Activated CD4-positive, alpha-beta memory T cell treated with anti-CD3 and anti-CD28 coated beads for 36 hours (primary cell): ENCODE results near the gene SDR42E1. TPM values are rescaled to one million over a fixed set of nuclear protein-coding genes. Genes with fewer than 3 reads are reported as not detected.
"Not testable (repeated sequence)": the region's sequence is repeated elsewhere in the genome, so short reads cannot be mapped to it uniquely, and the experiment has no call there.

Experiments used
- CTCF ChIA-PET: fragments of 350-600 bp; sonication (Branson Sonifier 250); formaldehyde crosslinking; loops from one replicate; lab custom pipeline; 2021; ENCODE audit warnings: antibody characterized with exemption, inconsistent platforms; lab: Charles Lee
- POLR2A ChIA-PET: fragments of 350-600 bp; sonication (Branson Sonifier 250); formaldehyde crosslinking; loops from one replicate; lab custom pipeline; 2021; ENCODE audit warnings: antibody characterized with exemption; lab: Charles Lee
- DNase-seq: peaks from one replicate; pipeline ENCODE4 v3.0.0-alpha.2; 2020
- H3K27ac Mint-ChIP-seq: one replicate; pipeline ENCODE4 v1.8.0; 2021; ENCODE audit warnings: mixed read lengths
- H3K27me3 Mint-ChIP-seq: one replicate; pipeline ENCODE4 v1.8.0; 2021; ENCODE audit warnings: mixed read lengths
- H3K36me3 Mint-ChIP-seq: one replicate; pipeline ENCODE4 v1.8.0; 2021; ENCODE audit warnings: mixed read lengths
- H3K4me1 Mint-ChIP-seq: one replicate; pipeline ENCODE4 v1.8.0; 2021; ENCODE audit warnings: low read depth, mixed read lengths
- H3K4me3 Mint-ChIP-seq: one replicate; pipeline ENCODE4 v1.8.0; 2021; ENCODE audit warnings: mild to moderate bottlenecking, mixed read lengths
- H3K9me3 Mint-ChIP-seq: one replicate; pipeline ENCODE4 v1.8.0; 2021; ENCODE audit warnings: mixed read lengths
- intact Hi-C: fragments of 100-400 bp; cut with micrococcal nuclease; formaldehyde crosslinking; loops from one replicate; pipeline ENCODE4 v1.15.1; 2023
- total RNA-seq, 2 experiments: library from RNA; stranded (reverse); gene quantifications; one replicate each; pipeline ENCODE4 v1.2.3, GENCODE V29; 2021

The SDR42E1 gene
- total RNA-seq, 2 experiments from 2014 or later: 4.1 to 4.9 TPM

DNA sequence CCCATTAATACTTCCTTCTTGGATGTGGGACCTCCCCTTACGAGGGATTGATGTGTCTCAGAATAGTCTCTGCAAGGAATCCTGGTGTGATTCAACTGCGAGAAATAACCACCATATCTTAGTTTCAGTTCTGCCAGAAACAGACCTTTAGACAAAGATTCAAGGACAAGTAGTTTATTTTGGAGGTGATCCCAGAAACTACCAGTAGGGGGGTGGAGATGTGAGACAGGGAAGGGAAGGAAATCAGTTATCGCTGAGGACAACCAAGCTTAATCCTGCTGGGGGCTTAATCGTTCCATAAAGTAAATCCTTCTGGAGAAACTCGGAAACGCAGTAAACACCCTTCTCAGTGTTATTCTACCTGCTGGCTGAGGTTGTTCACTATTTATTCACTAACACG is 5.0 kb upstream of the SDR42E1 start:
- ChIA-PET POLR2A (no interaction called here), CTCF (no interaction called here)
- no peak for DNase-seq
- Mint-ChIP-seq H3K4me3 (no peak overlapping the region), H3K9me3 (peaks cover 4% of the 10 kb centered on the region), H3K27ac (no peak overlapping the region), H3K27me3 (peaks cover 21% of the 10 kb centered on the region), H3K36me3 (peaks cover 4% of the 10 kb centered on the region), H3K4me1 (peaks cover 5% of the 10 kb centered on the region)
- intact Hi-C loops: loop anchor here (10.0 kb wide), 1 partner anchor 121 kb away; no protein-coding TSS in a partner anchor

- H3K27ac Mint-ChIP-seq: no peak overlapping the region
- peaks cover 10% of the 10 kb centered on the region for H3K27me3 Mint-ChIP-seq
- peaks cover 28% of the 10 kb centered on the region for H3K9me3 Mint-ChIP-seq
- H3K4me3 Mint-ChIP-seq: no peak overlapping the region
- H3K36me3 Mint-ChIP-seq: peaks cover 28% of the 10 kb centered on the region
- DNase-seq: no peak
- H3K4me1 Mint-ChIP-seq: peaks cover 19% of the 10 kb centered on the region
- CTCF ChIA-PET: interaction anchor here (0.9 to 1.8 kb wide), 2 partner anchors 48 to 217 kb away, joined by 3 to 4 read pairs; no protein-coding TSS in a partner anchor
- POLR2A ChIA-PET: no interaction called here
- intact Hi-C loops: loop anchor here (10.0 kb wide), 1 partner anchor 118 kb away; no protein-coding TSS in a partner anchor
Measured at GRCh38 chr16:82013139-82013538, 1.9 kb upstream of the SDR42E1 start.

DNA sequence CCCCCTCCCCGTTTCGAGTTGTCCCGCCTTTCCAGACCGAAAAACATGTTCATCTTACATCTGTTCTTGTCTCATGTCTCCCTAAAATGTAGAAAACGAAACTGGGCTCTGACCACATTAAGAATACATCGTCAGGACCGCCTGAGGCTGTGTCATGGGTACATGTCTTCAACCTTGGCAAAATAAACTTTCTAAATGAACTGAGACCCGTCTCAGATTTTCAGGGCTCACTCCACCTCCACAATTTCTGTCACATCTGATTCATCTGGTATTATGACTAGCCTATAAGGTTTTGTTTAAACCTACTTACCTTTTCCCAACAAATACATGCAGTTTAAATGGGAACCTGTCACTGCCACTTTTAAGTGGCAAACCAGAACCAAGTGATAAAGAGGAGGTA is 621 bp downstream of the SDR42E1 start:
- Mint-ChIP-seq H3K4me3 (peak overlapping the region; percentile 79), H3K27ac (peak overlapping the region; percentile 84), H3K27me3 (peaks cover 5% of the 10 kb centered on the region), H3K36me3 (peaks cover 32% of the 10 kb centered on the region), H3K4me1 (peaks cover 19% of the 10 kb centered on the region), H3K9me3 (peaks cover 30% of the 10 kb centered on the region)
- POLR2A ChIA-PET: no interaction called here
- CTCF ChIA-PET: no interaction called here
- DNase-seq: peak; percentile 25
- intact Hi-C loops: loop anchor here (2.0 to 10.0 kb wide), 2 partner anchors 116 to 160 kb away; partner anchors contain the start of gene MPHOSPH6

GRCh38 chr16:82009789-82010188 is 1.5 kb downstream of the SDR42E1 start:
- POLR2A ChIA-PET, H3K27ac Mint-ChIP-seq, H3K4me3 Mint-ChIP-seq, CTCF ChIA-PET, H3K27me3 Mint-ChIP-seq: not testable (repeated sequence)
- intact Hi-C loops: loop anchor here (2.0 to 10.0 kb wide), 2 partner anchors 115 to 161 kb away; partner anchors contain the start of gene MPHOSPH6
- Mint-ChIP-seq H3K36me3 (peaks cover 32% of the 10 kb centered on the region), H3K9me3 (peaks cover 26% of the 10 kb centered on the region), H3K4me1 (peaks cover 19% of the 10 kb centered on the region)
- DNase-seq: peak; percentile 22

DNA sequence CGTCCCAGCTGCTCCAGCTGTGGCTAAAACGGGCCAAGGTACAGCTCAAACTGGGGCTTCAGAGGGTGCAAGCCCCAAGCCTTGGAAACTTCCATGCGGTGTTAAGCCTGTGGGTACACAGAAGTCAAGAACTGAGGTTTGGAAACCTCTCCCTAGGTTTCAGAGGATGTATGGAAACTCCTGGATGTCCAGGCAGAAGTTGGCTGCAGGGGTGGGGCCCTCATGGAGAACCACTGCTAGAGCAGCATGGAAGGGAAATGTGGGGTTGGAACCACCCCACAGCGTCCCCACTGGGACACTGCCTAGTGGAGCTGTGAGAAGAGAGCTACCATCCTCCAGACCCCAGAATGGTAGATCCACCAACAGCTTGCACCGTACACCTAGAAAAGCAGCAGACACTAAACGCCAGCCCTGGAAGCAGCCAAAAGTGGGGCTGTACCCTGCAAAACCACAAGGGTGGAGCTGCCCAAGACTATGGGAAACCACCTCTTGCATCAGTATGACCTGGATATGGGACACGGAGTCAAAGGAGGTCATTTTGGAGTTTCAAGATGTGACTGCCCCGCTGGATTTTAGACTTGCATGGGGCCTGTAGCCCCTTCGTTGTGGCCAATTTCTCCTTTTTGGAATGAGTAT is 2.2 kb downstream of the SDR42E1 start:
- peaks cover 19% of the 10 kb centered on the region for H3K4me1 Mint-ChIP-seq
- intact Hi-C loops: no loop called here
- peaks cover 33% of the 10 kb centered on the region for H3K36me3 Mint-ChIP-seq
- no peak overlapping the region for H3K4me3 Mint-ChIP-seq
- peaks cover 26% of the 10 kb centered on the region for H3K9me3 Mint-ChIP-seq
- H3K27ac Mint-ChIP-seq: no peak overlapping the region
- ChIA-PET CTCF (no interaction called here), POLR2A (no interaction called here)
- H3K27me3 Mint-ChIP-seq: no peaks in the 10 kb centered on the region
- no peak for DNase-seq

DNA sequence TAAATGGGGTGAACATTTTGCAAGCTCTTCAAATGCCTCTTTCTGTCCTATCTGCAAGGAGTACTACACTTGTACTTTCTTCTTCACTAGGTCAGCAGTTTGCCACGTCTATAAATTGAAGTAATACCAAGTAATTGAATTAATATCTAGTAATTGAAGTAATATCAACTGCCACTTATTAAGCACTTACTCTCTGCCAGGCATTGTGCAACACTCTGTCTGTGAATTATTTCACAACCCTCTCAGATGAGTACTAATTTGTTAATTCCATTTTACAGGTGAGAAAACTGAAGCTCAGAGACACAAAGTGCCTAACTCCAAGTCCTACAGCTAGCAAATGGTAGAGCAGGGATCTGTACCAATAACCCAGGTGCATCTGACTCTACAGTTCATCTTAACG is 4.1 kb downstream of the SDR42E1 start:
- peaks cover 26% of the 10 kb centered on the region for H3K9me3 Mint-ChIP-seq
- H3K27me3 Mint-ChIP-seq: no peaks in the 10 kb centered on the region
- no peak overlapping the region for H3K27ac Mint-ChIP-seq
- peaks cover 19% of the 10 kb centered on the region for H3K4me1 Mint-ChIP-seq
- intact Hi-C loops: no loop called here
- no peak overlapping the region for H3K4me3 Mint-ChIP-seq
- peaks cover 37% of the 10 kb centered on the region for H3K36me3 Mint-ChIP-seq
- ChIA-PET POLR2A (no interaction called here), CTCF (no interaction called here)
- DNase-seq: no peak

DNA sequence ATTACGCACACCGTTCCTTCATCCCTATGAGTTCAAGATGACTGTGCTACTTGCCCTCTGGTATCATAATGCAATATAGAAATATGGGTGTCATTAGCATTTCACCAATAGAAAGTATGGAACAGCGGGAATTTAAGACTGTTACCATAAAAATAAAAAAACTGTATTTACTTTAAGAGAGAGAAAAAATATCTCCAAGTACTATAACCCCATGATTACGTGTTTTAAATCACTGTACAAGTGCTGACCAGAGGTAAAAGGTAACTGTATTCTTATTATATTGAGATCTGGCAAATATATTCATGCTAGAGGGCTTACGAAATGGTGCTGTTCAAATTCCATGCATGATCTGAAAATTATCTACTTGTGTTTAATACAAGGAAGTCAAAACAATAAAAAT is 5.2 kb downstream of the SDR42E1 start:
- Mint-ChIP-seq H3K27ac (no peak overlapping the region), H3K4me1 (peaks cover 14% of the 10 kb centered on the region), H3K27me3 (no peaks in the 10 kb centered on the region), H3K9me3 (peaks cover 26% of the 10 kb centered on the region), H3K4me3 (no peak overlapping the region), H3K36me3 (peaks cover 37% of the 10 kb centered on the region)
- CTCF ChIA-PET: no interaction called here
- intact Hi-C loops: no loop called here
- DNase-seq: no peak
- POLR2A ChIA-PET: no interaction called here

DNA sequence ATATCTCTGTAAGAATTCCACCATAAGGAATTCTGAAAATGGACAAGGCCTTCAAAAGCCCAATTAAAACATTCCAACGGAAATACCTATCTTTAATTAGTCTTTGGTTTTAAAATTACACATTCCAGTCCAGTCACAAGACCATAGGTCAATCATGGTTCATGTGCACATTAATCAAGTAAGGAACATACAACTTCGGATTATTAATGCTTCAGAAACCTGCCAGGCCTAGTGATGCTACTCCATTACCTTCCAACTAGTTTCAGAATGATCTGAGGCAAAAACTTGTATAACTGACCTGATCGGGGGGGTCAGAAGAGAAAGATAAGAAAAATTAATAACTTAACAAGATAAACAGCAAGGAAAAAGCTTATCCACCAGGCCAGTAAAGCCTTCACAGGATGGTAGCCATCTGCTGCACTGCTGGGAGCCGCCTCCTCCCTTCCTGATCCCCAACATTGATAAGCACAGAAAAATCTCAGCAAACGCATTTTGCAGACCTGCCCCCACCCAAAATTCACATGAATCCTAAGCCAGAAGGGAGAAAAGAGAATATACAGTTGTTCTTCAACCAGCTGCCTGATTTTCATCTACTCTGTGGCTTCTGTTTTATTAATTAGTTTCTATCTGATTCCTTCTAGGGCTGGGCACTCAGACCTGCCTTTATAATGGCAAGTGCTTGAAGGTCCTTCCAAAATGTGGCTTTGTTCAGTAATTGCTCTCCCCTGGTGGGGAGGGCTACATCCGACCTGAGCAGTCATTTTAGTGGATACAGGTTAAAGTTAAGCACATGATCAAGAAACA is 6.0 kb downstream of the SDR42E1 start:
- Mint-ChIP-seq H3K9me3 (peaks cover 21% of the 10 kb centered on the region), H3K36me3 (peaks cover 32% of the 10 kb centered on the region), H3K27me3 (no peaks in the 10 kb centered on the region), H3K4me3 (no peak overlapping the region), H3K27ac (no peak overlapping the region), H3K4me1 (peaks cover 7% of the 10 kb centered on the region)
- intact Hi-C loops: no loop called here
- POLR2A ChIA-PET: interaction anchor here (0.6 kb wide), 1 partner anchor 68 kb away, joined by 3 read pairs; no protein-coding TSS in a partner anchor
- no peak for DNase-seq
- CTCF ChIA-PET: no interaction called here

GRCh38 chr16:82004601-82005000 is 6.7 kb downstream of the SDR42E1 start:
- Mint-ChIP-seq H3K4me1 (peaks cover under 1% of the 10 kb centered on the region), H3K27me3 (no peaks in the 10 kb centered on the region), H3K36me3 (peaks cover 26% of the 10 kb centered on the region), H3K27ac (no peak overlapping the region), H3K9me3 (peaks cover 16% of the 10 kb centered on the region), H3K4me3 (no peak overlapping the region)
- POLR2A ChIA-PET: interaction anchor here (0.6 kb wide), 1 partner anchor 68 kb away, joined by 3 read pairs; no protein-coding TSS in a partner anchor
- CTCF ChIA-PET: no interaction called here
- DNase-seq: no peak
- intact Hi-C loops: no loop called here

DNA sequence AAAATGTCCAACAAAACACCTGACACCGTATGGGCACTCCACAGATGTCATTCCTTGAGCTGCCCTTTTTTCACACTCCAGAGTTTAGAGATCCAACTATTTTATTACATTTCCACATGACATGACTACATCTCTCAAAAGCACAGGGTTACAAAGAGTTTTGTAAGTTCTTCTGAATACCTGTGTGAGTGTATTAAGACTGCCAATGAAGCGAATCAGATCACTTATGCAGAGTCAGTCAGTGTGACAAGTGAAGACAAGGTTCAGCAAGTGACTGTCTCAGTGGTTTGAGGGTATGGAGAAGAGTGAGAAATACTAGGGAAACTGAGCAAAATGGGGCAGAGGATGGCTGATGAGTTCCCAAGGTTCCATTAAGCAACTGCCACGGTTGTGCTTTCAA is 8.4 kb downstream of the SDR42E1 start:
- Mint-ChIP-seq H3K36me3 (peaks cover 17% of the 10 kb centered on the region), H3K27me3 (no peaks in the 10 kb centered on the region)
- CTCF ChIA-PET: interaction anchor here (0.6 kb wide), 1 partner anchor 408 kb away, joined by 3 read pairs; no protein-coding TSS in a partner anchor

DNA sequence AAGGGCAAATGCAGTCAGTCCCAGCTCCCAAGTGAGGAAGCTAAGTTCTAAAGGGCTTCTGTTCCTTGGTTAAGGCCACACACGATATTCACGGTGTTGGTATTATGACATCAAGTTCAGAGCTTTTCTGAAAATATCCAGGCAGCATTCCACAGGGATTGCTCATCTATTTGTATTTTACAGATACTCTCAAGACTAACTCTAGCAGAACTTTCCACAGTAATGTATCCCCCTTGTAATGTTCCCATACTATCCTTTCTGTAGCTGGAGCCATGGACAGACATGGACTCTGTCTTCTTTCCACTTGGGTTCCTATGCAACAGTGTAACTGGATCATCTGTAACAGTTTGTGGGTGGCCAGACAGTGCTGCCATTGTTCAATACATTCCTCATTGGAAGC is 13.5 kb downstream of the SDR42E1 start:
- ChIA-PET CTCF (interaction anchor here (0.7 to 1.3 kb wide), 3 partner anchors 11 to 172 kb away, joined by 3 to 5 read pairs (median 3); no protein-coding TSS in a partner anchor), POLR2A (no interaction called here)
- intact Hi-C loops: no loop called here
- no peak overlapping the region for H3K27ac Mint-ChIP-seq
- no peak overlapping the region for H3K4me3 Mint-ChIP-seq
- no peaks in the 10 kb centered on the region for H3K4me1 Mint-ChIP-seq
- H3K9me3 Mint-ChIP-seq: no peaks in the 10 kb centered on the region
- peaks cover 14% of the 10 kb centered on the region for H3K36me3 Mint-ChIP-seq
- H3K27me3 Mint-ChIP-seq: no peaks in the 10 kb centered on the region
- no peak for DNase-seq

More for the DNA sequence above, 8.4 kb downstream of the SDR42E1 start:
- POLR2A ChIA-PET: no interaction called here
- Mint-ChIP-seq H3K4me1 (no peaks in the 10 kb centered on the region), H3K9me3 (no peaks in the 10 kb centered on the region), H3K27ac (no peak overlapping the region), H3K4me3 (no peak overlapping the region)
- no peak for DNase-seq
- intact Hi-C loops: no loop called here
